GM18868 (cell line): ENCODE results near the gene GALK1.

Experiments
- ATAC-seq: cut with Tn5 transposase; IDR thresholded peaks from one replicate; pipeline ENCODE4 v1.9.1; 2021; ENCODE audit warnings: mild to moderate bottlenecking, moderate library complexity; ENCODE audit not compliant: unreplicated experiment

GALK1 gene

DNA sequence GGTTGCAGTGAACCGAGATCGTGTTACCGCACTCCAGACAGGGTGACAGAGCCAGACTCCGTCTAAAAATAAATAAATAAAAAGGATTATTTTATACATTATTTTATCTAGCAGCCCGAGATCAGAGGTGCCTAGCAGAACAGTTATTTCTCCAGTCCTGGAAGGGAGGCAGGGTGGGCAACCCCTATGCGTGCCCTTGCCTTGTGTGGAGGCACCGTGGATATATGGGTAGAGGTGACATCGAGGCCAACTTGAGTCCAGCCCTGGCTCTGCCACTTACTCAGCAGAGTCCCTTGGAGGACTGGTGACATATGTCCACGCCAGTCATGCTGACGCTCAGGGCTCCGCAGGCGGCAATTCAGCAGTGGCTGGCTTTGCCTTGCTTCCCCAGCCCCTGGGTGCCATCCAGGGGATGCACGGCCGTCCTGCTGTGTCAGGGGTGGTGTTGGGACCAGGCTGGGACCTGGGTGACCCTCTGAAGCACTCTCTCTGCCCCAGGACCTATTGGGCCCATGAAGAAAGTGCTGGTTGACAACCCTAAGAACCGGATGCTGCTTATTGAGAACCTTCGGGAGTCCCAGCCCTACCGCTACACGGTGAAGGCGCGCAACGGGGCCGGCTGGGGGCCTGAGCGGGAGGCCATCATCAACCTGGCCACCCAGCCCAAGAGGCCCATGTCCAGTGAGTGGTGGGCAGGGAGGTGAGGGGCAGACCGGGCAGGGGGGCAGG lies 13.2 kb downstream of the GALK1 start:
- ATAC-seq = no peak

GRCh38 chr17:75750661-75751423 lies 14.2 kb downstream of the GALK1 start:
- ATAC-seq = no peak

DNA sequence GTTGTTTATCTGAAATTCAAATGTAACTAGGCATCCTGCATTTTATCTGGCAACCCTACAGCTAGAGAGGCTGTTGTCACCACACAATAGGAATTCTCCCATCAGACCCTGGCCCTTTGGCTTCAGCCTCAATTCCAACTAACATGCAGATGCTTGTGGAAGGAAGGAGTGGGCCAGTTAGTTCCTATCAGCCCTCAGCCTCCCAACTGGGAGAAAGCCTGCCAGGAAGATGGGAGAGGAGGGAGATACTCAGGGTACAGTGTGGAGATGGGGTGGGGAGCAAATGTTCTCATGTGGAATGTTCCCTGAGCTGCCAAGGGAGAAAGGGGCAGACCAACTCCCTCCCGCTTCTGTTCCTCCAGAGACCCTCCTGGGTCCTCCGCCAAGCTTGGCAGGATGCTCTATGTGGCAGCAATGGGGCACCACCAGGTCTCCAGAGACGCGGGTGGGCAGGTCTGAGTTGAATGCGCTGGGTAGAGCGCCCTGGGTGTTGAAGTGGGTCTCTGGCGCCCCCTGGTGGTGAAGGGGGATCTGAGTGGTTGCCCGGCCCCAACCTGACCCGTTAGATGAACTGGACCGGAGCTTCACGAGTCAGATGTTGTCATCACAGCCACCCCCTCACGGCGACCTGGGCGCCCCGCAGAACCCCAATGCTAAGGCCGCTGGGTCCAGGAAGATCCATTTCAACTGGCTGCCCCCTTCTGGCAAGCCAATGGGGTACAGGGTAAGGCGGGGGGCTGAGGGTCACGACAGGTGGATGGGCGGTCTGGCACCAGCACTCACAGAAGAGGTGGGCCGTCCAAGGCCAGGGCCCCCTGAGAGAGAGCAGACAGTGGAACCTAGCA lies 15.2 kb downstream of the GALK1 start:
- no peak for ATAC-seq

DNA sequence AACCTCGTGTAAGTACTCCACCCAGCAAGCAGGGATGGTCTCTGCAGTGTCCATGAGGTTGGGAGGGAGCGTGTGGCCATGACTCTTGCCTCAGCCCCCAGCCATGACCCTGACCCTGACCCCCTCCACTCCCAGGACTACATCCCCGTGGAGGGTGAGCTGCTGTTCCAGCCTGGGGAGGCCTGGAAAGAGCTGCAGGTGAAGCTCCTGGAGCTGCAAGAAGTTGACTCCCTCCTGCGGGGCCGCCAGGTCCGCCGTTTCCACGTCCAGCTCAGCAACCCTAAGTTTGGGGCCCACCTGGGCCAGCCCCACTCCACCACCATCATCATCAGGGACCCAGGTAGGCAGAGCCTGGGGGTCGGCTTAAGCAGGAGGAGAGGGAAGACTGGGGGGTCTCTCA lies 16.3 kb downstream of the GALK1 start:
- ATAC-seq = no peak

GRCh38 chr17:75743625-75744206 lies 21.3 kb downstream of the GALK1 start:
- no peak for ATAC-seq

DNA sequence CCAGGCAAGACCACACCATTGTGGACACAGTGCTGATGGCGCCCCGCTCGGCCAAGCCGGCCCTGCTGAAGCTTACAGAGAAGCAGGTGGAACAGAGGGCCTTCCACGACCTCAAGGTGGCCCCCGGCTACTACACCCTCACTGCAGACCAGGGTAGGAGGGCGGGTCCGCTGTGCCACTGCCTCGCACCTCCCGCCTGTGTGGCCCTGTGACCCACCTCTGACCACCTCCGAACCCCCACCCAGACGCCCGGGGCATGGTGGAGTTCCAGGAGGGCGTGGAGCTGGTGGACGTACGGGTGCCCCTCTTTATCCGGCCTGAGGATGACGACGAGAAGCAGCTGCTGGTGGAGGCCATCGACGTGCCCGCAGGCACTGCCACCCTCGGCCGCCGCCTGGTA lies 22.7 kb downstream of the GALK1 start:
- no peak for ATAC-seq

DNA sequence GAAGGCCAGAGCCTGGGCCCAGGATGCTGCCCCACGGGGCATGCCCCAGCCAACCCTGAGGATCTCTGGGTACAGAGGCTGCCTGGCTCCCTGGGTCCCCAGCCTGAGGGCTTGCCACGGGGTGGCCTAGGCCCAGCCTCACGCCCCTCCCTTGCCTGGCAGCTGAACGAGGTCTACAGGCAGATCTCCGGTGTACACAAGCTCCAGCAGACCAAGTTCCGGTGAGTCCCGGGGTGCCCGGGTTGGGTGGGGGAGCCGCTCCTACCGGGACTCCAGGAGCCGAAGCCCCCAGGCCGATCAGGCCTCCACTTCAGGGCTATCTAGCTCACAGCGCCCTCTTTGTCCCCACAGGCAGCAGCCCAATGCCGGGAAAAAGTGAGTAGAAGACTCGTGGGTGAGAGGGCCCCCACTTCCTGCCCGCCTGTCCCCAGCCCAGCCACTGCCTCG lies 24.3 kb downstream of the GALK1 start:
- ATAC-seq = no peak

GRCh38 chr17:75740215-75740614 lies 24.8 kb downstream of the GALK1 start:
- no peak for ATAC-seq

- ATAC-seq = no peak
Observed at GRCh38 chr17:75739801-75740200, 25.2 kb downstream of the GALK1 start.

DNA sequence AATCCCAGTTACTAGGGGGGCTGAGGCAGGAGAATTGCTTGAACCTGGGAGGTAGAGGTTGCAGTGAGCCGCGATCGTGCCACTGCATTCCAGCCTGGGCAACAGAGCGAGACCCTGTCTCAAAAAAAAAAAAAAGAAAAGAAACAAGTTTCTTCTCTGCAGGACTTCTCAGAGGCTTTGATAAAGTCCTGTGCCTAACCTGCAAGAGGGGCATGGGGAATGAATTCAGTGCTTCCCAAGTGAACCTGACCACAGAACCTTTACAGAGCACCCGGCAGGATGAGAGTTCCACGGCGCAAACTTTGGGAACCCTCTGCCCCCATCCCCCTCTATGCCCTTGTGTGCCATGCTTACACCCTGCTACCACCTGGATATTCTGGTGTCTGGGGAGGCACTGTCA lies 25.8 kb downstream of the GALK1 start:
- no peak for ATAC-seq

DNA sequence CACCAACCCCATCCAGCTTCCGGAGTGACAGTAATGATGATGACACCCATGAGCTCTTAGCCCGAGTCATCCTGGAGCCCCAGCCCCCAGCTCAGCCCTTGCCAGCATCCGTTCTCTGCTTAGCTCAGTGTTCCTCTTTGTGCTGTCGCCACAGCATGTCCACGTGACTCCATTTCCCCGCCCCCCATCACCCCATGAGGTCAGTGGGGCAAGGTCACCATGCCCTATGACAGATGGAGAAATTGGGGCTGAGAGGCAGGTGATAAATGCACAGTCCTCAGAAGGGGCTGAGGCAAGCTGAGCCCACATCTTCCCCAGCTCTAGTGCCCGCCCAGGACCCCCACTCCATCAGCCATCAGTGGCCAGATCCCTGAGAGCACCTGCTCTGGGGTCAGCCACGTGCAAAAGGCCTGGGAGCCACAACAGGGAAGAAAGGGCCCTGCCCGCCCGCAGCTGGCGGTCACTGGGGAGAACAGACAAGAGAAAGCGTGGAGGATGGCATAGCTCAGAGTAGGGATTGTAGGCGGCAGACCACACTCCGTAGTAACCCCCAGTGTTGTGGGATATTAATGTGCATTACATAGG lies 26.7 kb downstream of the GALK1 start:
- no peak for ATAC-seq

DNA sequence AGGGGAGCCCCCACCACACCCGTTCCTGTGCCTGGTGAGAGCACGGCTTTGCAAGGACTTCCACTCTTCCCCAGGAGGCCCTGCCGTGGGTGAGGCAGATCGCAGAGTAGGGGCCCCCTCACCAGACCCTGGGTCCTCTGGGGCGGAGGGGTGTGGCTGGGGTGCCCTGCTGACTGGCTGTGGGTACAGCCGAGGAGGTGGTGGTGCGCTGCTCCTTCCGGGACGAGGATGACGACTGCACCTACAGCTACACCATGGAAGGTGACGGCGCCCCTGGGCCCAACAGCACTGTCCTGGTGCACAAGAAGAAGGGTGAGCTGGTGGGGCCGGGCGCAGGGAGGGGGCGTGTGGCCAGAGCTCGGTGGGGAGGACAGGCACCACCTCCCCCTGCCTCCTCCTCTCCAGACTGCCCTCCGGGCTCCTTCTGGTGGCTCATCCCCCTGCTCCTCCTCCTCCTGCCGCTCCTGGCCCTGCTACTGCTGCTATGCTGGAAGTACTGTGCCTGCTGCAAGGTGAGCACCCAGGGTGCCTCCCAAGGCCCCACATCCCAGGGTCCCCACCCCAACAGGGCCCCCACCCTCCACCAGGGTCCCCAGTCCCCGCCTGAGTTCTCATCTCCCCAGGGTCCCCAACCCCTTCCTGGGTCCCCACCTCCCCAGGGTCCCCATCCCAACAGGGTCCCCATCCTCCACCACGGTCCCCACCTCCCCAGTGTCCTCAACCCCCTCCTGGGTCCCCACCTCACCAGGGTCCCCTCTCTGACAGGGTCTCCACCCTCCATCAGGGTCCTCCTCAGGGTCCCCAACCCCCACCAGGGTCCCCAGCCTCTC lies 27.6 kb downstream of the GALK1 start:
- ATAC-seq = no peak

- ATAC-seq = no peak
Observed at GRCh38 chr17:75736173-75736835, 28.7 kb downstream of the GALK1 start.

DNA sequence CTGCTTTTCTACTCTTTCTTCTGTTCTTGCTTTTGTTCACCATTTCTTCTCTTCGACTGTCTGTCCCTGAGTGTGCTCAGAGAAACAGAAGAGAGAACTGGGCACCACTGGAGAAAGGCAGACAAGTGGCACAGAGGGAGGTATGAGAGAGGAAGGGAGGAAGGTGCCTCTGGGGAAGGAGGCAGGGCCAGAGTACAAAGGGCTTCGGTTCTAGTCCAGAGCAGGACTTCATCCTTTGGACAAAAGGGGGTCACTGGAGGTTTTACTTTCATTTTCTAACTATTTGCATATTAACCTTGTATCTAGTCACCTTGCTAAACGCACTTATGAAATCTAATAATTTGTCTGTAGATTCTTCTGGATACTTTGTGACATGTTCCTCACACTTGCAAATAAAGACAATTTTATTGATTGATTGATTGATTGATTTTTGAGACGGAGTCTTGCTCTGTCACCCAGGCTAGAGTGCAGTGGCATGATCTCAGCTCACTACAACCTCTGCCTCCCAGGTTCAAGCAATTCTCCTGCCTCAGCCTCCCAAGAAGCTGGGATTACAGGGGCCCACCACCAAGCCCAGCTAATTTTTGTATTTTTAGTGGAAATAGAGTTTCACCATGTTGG lies 30.2 kb downstream of the GALK1 start:
- no peak for ATAC-seq

DNA sequence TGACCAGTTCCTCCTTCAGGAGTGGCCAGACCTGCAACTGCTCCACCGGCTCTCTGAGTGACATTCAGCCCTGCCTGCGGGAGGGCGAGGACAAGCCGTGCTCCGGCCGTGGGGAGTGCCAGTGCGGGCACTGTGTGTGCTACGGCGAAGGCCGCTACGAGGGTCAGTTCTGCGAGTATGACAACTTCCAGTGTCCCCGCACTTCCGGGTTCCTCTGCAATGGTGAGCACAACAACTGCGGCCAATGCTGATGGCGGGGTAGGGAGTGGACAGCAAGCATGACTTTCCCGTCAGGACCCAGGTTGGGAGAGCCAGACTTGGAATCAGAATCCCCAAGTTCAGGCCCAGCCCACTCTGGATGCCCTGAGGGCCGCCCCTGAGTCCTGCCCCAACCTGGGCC lies 31.5 kb downstream of the GALK1 start:
- no peak for ATAC-seq

DNA sequence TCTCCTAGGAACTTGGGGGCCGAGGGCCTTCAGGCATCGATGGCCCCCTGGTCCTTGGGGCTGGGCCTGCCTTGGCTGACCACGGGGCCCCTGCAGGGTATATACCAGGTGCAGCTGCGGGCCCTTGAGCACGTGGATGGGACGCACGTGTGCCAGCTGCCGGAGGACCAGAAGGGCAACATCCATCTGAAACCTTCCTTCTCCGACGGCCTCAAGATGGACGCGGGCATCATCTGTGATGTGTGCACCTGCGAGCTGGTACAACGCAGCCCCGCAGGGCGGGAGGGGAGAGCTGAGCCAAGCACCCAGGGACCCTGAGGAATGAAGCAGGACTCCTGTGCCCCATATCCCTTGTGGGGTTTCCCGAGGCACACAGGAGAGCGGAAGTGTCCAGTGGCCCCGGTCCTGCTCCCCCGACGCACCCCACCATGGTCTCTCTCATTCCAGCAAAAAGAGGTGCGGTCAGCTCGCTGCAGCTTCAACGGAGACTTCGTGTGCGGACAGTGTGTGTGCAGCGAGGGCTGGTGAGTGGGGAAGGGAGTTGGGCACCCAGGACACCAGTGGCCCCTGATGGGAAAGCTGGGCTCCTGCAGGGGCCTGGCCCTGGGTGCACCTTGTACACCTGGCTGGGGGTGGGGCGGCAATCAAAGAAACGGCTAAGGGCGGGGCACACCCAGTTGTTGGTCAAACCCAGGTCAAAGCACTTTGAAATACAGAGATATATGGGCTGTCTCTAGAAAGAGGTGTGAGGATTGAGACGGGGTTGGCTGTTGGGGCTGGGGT lies 33.1 kb downstream of the GALK1 start:
- no peak for ATAC-seq

GRCh38 chr17:75731086-75731715 lies 33.8 kb downstream of the GALK1 start:
- ATAC-seq = no peak

GRCh38 chr17:75730065-75730464 lies 34.9 kb downstream of the GALK1 start:
- ATAC-seq = no peak
